GM19324 (cell line): ENCODE data around the gene ZNF385A.

Source experiments
- ATAC-seq: cut with Tn5 transposase; IDR thresholded peaks from one replicate; pipeline ENCODE4 v1.9.1; 2021; ENCODE audit warnings: mild to moderate bottlenecking, moderate library complexity; ENCODE audit not compliant: unreplicated experiment, low FRiP score

ZNF385A gene

GRCh38 chr12:54416687-54417603 lies 32.4 kb upstream of the ZNF385A start:
- no peak for ATAC-seq

DNA sequence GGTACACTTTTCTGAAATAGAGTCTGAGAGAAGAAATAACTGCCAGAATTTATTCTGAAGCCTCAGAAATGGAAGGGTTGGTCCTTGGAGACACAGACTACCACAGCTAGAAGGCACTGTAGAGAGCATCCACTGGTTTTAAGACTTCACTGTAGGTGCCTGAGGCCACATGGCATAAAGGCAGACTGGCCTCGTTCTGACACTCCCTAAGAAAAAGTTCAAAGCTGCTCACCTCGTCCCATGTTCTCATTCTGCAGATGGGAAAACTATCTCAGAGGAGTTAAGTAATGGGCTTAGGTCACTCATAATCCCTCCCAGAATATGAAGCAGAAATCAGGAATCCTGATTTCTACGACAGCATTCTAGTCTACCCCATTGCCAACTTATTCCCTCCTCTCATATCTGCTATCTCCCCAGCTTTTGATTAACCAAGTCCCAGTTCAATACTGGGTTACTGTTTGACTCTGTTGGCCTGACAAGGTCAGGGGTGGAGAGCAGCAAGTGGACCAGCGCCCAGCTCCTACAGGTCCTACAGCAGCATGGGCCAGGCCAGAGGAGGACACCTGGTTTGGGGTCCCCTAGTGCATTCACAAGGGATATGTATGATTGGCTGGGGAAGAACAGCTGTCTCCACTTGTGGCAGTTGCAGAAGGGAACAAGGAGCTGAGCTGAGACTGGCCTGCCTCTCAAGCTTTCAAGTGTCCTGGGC lies 30.8 kb upstream of the ZNF385A start:
- no peak for ATAC-seq

- no peak for ATAC-seq
These were observed 29.0 kb upstream of the ZNF385A start for GRCh38 chr12:54413284-54414190.

GRCh38 chr12:54412786-54413185 lies 28.3 kb upstream of the ZNF385A start:
- no peak for ATAC-seq

DNA sequence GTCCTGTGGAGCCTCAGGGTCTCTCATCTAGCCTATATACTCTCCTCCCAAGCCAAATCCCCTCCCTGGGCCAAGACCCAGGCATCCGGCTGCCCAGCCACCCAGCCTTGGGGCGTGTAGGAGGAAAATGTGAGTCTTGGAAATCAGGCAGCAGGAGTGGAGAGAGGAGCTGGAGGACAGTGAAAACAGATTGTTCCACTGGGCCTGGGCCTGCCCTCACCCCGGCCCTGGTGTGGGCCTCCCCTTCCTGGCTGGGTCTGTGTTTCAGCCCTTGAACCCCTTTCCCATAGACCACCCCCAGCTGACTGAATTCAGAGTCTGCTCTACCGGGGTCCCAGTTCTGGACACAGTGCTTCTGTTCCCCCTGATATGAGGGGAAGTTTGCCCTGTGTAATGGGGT lies 27.8 kb upstream of the ZNF385A start:
- no peak for ATAC-seq

DNA sequence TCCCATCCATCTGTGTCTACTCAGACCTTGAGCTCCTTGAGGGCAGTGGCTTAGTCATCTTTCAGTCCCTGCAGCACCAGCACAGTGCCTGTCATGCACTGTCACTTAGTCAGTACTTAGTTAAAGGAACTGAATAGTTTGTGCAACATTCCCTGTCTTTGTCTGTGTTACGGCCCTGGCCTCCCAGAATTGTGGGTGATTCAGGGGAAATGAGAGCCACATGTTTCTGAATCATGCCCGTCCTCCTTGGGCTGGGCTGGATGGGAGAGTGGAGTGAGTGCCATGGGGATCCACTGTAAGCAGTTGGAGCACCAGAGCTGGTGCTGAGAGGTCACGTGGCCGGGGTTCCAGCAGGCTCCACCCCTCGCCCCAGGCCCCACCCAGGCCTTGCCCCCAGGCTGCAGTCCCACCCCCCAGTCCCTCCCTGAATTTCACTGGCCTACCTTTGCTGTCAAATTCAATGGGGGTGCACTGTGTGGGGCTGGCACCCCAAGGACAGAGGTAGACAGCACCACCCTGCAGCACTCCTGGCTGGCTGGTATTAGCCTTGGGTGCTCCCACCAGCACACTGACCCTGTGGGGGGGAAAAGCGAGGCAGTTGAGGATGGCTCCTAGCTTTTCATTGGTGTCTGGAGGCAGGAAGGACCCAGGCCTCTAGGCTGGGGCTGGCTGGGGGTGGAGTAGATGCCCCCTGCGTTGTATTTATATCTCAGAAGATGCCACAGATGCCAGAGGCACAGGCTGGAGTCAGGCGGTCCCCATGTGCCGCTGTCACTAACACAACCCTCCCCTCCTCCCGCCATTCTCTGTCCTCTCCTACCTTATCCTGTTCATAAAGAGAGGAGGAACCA lies 27.1 kb upstream of the ZNF385A start:
- ATAC-seq: no peak

DNA sequence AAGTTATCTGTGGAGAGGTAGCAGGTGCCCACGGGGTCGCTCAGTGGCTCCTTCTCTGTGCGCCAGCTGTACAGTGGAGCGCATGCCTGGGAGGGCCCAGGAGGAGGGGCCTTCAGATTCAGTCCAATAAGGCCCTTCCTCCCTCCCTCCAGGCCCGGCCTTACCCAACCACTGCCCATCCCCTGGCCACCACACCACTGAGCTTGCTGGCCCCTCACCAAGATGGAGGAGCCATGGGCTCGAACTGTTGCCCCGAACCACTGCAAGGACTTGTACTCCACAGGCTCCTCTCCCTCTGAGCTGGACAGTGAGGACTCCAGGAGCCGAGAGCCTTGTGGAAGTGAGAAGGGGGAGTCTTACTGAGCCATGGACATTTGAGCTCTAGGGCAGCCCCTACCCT lies 24.7 kb upstream of the ZNF385A start:
- no peak for ATAC-seq

GRCh38 chr12:54407183-54407905 lies 22.8 kb upstream of the ZNF385A start:
- no peak for ATAC-seq

DNA sequence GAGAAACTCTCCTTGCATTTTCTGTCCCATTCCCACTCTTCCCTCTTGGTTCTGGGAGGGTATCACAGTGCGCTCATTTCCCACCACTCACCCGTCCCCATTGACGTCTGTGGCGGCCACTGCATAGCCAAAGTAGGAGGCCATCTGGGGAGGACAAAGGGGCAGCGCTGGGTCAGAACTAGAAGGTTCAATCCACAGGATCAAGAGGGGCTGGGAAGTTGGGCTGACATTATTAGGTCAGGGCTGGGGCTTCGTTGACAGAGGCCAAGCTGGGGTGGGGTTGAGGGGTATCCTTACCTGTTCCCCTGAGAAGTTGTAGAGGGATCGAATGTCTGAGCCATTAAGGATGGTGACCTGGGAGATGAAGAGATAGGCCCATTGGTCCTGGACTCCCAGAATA lies 21.0 kb upstream of the ZNF385A start:
- no peak for ATAC-seq

- ATAC-seq: no peak
These were observed 20.6 kb upstream of the ZNF385A start for GRCh38 chr12:54405106-54405505.

GRCh38 chr12:54404061-54405004 lies 19.8 kb upstream of the ZNF385A start:
- no peak for ATAC-seq

DNA sequence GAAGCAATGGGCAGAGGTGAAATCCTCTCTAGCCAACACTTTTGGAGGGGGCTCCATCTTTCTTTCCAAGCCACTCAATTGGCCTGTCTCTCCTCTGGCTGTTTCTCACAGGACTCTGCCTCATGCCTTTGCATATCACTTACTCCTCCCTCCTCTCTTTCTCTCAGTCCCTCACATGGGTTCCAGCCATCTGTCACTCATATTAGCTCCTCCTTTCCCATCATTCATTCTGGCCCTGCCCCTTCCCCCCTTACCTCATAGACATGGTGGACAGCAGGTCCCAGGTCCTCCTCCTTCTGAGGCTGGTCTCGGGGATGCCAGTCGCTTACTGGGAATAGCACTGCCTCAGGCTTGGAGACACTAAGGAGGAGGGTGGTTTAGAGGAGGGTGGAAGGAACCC lies 16.6 kb upstream of the ZNF385A start:
- no peak for ATAC-seq

DNA sequence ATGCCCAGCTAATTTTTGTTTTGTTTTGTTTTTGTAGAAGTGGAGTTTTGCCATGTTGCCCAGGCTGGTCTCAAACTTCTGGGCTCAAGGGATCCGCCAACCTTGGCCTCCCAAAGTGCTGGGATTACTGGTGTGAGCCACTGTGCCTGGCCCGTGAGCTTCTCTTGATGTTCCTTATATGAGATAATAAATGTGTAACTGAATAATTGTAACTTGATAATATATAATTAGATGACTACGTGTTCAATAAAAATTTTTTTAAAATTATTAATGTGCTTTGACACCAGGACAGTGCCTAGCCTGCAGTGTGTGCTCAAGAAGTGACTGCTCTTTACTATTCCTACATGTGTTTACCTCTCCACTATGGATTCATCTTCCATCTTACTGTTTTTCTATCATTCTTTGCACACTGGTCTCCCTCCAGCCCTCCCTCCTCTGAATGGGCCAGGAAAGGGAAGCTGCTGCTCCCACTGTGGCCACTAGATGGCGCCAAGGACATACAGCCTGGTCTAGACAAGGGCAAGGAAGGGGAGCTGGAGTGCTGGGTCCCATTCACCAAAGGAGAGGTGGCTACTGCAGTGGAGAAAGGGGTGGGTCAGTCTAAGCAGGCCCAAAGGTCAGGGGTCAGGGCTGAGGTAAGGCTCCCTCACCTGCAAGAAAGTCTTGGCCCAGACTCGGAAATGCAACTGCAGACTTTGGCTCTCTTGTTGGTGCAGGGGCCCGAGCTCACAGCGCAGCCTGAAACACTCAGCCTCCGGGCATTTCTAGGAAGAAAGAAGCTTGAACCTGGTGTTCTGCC lies 14.7 kb upstream of the ZNF385A start:
- ATAC-seq: peak; percentile 59

GRCh38 chr12:54398218-54398617 lies 13.7 kb upstream of the ZNF385A start:
- ATAC-seq: no peak

GRCh38 chr12:54397157-54397556 lies 12.6 kb upstream of the ZNF385A start:
- ATAC-seq: no peak

GRCh38 chr12:54395545-54395944 lies 11.0 kb upstream of the ZNF385A start:
- no peak for ATAC-seq

DNA sequence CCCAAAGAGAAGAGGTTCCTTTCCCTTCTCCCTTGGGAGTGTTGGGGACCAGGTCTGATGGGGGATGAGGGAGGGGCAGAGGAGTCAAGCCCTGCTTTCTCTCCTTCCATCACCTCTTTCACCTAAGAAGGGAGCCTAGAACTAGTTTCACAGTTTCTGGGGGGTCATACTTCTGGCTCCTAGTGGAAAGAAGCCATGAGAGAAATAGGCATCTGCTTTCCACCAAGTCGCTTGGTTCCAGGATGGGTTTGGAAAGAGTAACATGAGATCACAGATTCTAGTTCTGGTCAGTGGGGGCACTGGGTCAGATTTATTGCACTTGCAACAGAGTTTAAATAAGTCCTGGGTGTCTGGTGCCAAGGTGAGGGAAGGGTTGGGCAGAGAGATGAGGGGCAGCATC lies 10.5 kb upstream of the ZNF385A start:
- no peak for ATAC-seq
